GM19099 (cell line): Measurements from ENCODE around the gene ACSBG1.

ENCODE experiments used
- POLR2A ChIP-seq: IDR thresholded peaks from 3 replicates; pipeline ENCODE4 v1.6.1; 2011; ENCODE audit warnings: low read depth; ENCODE audit not compliant: insufficient read length; ENCODE audit errors: extremely low read depth

Gene ACSBG1

DNA sequence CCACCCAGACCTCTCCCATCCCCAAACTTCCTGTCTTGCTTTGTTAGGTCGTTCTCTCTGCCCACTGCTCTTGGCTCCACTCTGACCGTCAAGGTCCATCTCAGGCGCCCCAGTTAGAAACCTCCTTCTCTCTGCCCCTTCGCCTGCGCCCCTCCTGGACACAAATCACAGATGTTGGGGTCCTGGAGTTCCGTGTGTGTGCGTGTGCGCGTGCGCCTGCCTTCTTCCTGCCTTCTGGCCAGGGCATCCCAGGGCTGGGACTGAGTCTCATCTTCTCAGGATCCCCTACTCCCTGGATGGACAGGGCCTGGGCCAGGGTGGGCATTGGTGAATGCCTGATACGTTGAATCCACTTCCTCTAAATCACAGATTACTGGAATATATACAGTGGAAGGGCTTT lies 869 bp downstream of the ACSBG1 start:
- no peak for TF ChIP-seq POLR2A

DNA sequence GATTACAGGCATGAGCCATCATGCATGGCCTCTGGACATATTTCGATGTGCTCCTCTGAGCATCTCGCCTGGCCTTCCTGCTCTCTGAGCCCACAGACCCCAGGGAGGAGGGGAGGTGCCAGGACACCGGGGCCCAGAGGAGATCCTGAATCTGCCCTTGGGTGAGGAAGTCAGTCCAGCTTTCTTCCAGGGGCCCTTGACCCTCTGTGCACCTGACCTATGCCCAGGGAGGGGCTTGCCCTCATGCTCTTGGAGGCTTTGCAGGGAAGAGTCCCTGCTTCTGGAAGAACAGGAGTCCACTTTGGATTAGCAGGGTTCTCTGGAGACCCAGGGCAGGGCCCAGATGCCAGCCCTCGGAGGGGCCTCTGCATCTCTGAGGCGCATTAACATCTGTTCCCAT lies 1.4 kb downstream of the ACSBG1 start:
- no peak for TF ChIP-seq POLR2A

GRCh38 chr15:78229431-78230406 lies 4.6 kb downstream of the ACSBG1 start:
- no peak for TF ChIP-seq POLR2A

- TF ChIP-seq POLR2A, result no peak
Observed at GRCh38 chr15:78228356-78228996, 5.9 kb downstream of the ACSBG1 start.

DNA sequence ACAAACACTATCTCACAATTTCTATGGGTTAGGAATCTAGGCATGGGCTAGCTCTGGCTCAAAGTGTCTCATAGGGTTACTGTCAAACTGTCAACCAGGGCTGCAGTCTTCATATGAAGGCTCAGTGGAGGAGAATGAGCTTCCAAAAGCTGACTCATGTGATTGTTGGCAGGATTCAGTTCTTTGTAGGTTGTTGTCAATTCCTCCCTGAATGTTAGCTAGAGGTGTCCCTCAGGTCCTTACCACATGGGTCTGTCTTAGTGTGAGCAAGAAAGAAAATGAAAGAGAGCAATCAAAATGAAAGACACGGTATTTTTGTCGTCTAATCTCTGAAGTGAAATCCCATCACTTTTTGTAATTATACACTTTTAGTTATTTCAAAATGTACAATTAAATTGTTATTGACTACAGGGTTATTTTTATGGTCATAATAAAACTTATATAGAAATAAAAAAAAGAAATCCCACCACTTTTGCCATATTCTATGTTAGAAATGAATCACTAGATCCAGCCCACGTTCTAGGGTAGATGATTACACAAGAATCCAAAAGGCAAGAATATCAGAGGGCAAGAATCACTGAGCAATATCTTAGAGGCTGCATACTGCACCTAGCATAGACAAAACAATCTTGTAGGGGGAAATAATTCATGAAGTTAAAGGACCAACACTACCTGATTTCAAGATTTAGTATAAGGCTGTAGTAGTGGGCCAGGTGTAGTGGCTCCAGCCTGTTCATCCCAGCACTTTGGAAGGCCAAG lies 8.4 kb downstream of the ACSBG1 start:
- TF ChIP-seq POLR2A, result no peak

DNA sequence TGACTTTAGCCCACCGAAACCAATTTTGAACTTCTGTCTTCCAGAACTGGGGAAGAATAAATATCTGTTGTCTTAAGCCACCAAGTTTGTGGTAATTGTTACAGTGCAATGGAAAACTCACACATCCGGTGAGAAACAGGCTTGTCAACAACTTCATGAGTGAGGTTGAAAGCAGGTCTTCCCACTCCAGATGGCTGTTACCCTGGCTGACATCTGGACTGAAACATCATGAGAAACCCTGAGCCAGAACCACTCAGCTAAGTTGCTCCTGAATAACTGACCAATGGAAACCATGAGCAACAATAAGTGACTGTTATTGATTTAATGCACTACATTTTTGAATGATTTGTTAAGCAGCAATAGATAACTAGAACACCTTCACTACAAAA lies 10.3 kb downstream of the ACSBG1 start:
- TF ChIP-seq POLR2A, result no peak

- no peak for TF ChIP-seq POLR2A
Observed at GRCh38 chr15:78223396-78224022, 10.9 kb downstream of the ACSBG1 start.

DNA sequence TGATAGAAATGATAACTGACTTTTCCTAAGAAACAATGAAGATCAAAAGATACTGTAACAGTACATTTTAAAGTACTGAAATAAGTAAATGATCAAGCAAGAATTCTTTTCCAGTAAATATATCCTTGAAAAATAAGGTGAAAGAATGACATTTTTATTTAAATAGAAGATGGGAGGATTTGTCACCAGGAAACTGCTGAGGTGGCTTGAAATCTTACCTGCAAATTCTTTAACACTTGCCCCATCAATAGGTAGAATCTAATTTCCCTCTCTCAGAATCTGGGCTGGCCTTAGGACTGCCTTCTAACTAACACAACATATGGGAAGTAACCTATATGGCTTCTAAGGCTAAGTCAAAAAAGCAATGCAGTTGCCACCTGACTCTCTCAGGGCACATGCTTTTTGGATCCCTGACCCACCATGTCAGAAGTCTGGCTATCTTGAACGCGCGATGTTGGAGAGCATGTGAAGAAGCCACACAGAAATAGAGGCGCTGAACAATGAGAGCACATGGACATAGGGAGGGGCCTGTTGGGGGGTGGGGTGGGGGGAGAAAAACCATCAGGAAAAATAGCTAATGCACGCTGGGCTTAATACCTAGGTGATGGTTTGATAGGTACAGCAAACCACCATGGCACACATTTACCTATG lies 11.5 kb downstream of the ACSBG1 start:
- TF ChIP-seq POLR2A, result no peak

DNA sequence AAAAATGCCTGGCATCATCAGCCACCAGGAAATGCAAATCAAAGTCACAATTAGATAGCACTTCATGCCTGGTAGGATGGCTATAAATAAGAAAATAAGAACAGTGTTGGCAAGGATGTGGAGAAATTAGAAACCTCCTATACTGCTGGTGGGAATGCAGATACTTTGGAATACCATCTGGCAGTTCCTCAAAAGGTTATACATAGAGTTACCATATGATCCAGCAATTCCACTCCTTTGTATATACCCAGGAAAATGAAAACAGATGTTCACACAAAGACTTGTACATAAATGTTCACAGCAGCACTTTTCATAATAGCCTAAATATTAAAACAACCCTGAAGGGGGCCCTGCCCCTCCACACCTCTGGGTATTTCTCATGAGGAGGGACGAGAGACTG lies 13.7 kb downstream of the ACSBG1 start:
- TF ChIP-seq POLR2A, result no peak

DNA sequence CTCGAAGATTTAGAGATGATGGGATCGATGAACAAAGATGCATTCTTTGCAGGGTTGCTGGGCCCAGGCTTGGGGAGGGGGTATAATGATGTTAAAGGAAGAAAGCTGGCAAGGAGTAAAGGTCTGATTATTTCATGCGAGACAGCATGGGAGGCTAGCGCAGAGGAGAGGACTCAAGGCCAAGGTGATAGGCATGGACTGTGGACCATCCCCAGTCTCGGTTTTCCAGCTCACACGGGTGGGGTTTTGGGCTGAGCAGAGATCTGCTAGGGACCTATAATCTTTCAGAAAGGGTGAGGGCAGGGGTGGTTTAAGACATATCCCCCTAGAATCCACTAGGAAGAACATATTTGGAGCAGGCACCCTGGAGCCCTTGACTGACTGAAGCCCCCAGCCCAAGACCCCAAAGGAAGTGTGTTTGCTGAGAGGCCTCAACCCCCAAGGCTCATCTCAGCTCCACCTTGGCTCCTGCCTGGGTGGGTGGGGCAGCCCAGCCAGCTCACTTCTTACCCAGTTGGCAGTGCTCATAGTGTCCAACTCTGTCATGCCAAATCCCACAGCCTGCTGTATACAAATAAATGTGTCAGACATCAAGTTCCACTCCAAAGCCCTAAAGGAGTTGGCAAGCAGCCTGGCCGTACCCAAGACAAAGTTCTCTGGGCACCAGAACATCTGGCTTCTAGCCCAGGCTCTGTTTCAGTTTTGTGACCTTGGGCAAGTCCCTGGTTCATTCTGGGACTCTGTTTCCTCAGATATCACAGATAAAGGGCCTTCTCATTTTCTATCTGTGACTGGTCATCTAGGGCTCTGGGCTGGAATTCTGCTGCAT lies 17.9 kb downstream of the ACSBG1 start:
- TF ChIP-seq POLR2A, result no peak

- TF ChIP-seq POLR2A, result no peak
Observed at GRCh38 chr15:78213956-78214355, 20.4 kb downstream of the ACSBG1 start.

GRCh38 chr15:78213425-78213750 lies 21.0 kb downstream of the ACSBG1 start:
- TF ChIP-seq POLR2A, result no peak

DNA sequence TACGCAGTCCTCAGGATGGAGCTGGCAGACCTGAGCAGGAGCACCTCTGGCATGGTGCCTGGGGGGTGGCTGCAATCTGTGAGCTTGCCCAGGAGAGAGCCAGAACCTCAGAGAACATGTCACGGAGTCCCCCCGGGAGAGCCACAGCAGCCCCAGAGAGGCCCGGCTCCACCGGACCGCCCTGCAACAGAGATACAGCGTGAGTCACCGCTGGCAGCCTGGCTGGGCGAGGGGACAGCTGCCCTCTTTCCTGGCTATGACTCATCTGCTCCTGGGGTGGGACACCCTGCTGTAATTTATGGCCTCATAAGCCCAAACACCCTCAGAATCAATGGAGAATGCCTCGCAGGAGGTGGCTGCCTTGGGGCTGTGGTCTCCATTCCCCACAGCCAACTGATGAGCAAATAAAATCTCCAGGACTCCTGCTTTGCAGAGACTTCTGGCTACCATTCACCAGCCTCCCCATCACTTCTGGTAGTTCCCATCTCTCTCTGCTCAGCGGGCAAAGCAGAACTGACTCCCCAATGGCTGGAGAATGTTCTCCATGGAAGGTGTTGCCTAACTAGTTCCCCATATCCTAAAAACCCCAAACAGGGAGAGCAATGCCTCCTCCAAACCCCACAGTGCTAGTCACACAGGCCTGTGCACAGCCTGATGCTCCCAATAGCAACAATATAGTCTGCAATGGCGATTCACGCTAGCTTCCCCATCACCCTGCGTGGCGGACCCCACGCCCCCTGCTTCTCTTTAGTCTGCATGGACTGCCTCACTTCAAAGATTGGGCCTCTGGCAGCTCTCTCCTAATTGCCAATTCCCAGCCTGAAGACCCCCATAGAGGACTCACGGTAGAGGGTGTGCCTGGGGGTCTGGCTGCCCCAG lies 21.6 kb downstream of the ACSBG1 start:
- TF ChIP-seq POLR2A, result no peak
